ENCODE measurements around the gene PTPRU. TPM values are rescaled to one million over a fixed set of nuclear protein-coding genes. Genes with fewer than 3 reads are reported as not detected.

The PTPRU gene
- total RNA-seq, 1 experiment from 2014 or later, result 45.5 TPM

GRCh38 chr1:29361686-29362085 lies 125.4 kb downstream of the PTPRU start:
- no peak overlapping the region for H4K8ac ChIP-seq (replicated peaks; ENCODE audit: insufficient read length, low read depth, low read length)
- no peak overlapping the region for H2BK12ac ChIP-seq (ENCODE audit: insufficient read length, low read depth, low read length)
- no peaks in the 10 kb centered on the region for H3K79me2 ChIP-seq (ENCODE audit: insufficient read depth, low read length)
- no peaks in the 10 kb centered on the region for H3K9me3 ChIP-seq (ENCODE audit: control insufficient read depth, low read depth, low read length)
- H3K4me2 ChIP-seq (ENCODE audit: insufficient read depth, insufficient read length, low read length), result no peak overlapping the region
- no peak overlapping the region for H3K23ac ChIP-seq (ENCODE audit: insufficient read length, low read depth, low read length)
- Mint-ChIP-seq H3K27ac (0 out of 7 replicates have a peak overlapping the region, but pooled peaks of 1 of the 3 experiments have one; percentile 1), H3K36me3 (ENCODE audit: insufficient read depth in 1 of 3, low read depth in 3 of 3) (no peaks in the 10 kb centered on the region), H3K27me3 (ENCODE audit: low read depth) (peaks cover 5% of the 10 kb centered on the region), H3K4me1 (peaks cover 28 to 30% of the 10 kb centered on the region in 2 experiments), H3K4me3 (no peak overlapping the region), H3K9me3 (no peaks in the 10 kb centered on the region)
- H2AK5ac ChIP-seq (ENCODE audit: insufficient read length, low read length), result no peak overlapping the region
- H3K4me1 ChIP-seq (ENCODE audit: insufficient read depth, low read length), result no peaks in the 10 kb centered on the region
- H3K18ac ChIP-seq (ENCODE audit: insufficient read length, low read depth, low read length), result no peak overlapping the region
- H2BK15ac ChIP-seq (ENCODE audit: low read depth, low read length), result no peak overlapping the region
- no peak overlapping the region for H3K56ac ChIP-seq (ENCODE audit: insufficient read length, low read depth, low read length)
- H3K4ac ChIP-seq (ENCODE audit: low read depth, low read length), result no peak overlapping the region
- H4K5ac ChIP-seq (ENCODE audit: insufficient read length, low read depth, low read length), result no peak overlapping the region
- peaks cover 3% of the 10 kb centered on the region for H3K23me2 ChIP-seq (ENCODE audit: insufficient read length, low read depth, low read length, poor library complexity, severe bottlenecking)
- H3K27ac ChIP-seq (ENCODE audit: insufficient read length, low read depth, low read length), result no peak overlapping the region
- no CpG with 5 or more reads among the region's 6 CpGs for WGBS (ENCODE audit: extremely low coverage, insufficient read length, low lambda C conversion rate)
- H2AFZ ChIP-seq (ENCODE audit: low read length), result no peak overlapping the region
- H3K9ac ChIP-seq (ENCODE audit: extremely low read depth, insufficient read length, low read length), result no peak overlapping the region
- no peak overlapping the region for H3T11ph ChIP-seq (ENCODE audit: low read length)
- peak; percentile 4 for DNase-seq
- no peaks in the 10 kb centered on the region for H4K20me1 ChIP-seq (ENCODE audit: control insufficient read depth, insufficient read depth, insufficient read length)
- no peak overlapping the region for H4K91ac ChIP-seq (ENCODE audit: insufficient read length, low read depth, low read length)
- no peak overlapping the region for H2BK20ac ChIP-seq (ENCODE audit: low read depth, low read length, poor library complexity, severe bottlenecking)
- H3K27me3 ChIP-seq (ENCODE audit: insufficient read depth, low read length), result no peaks in the 10 kb centered on the region
- no peaks in the 10 kb centered on the region for H3K79me1 ChIP-seq (ENCODE audit: insufficient read depth, low read depth, low read length, poor library complexity, severe bottlenecking)
- no peak overlapping the region for H2BK120ac ChIP-seq (ENCODE audit: low read depth, low read length, poor library complexity, severe bottlenecking)
- no peak overlapping the region for H2BK5ac ChIP-seq (ENCODE audit: insufficient read length, low read length)
- H3K14ac ChIP-seq (ENCODE audit: insufficient read depth, low read length), result peak overlapping the region; percentile 5; the same call in 1 of the 2 replicates
- TF ChIP-seq, protein P1, sequence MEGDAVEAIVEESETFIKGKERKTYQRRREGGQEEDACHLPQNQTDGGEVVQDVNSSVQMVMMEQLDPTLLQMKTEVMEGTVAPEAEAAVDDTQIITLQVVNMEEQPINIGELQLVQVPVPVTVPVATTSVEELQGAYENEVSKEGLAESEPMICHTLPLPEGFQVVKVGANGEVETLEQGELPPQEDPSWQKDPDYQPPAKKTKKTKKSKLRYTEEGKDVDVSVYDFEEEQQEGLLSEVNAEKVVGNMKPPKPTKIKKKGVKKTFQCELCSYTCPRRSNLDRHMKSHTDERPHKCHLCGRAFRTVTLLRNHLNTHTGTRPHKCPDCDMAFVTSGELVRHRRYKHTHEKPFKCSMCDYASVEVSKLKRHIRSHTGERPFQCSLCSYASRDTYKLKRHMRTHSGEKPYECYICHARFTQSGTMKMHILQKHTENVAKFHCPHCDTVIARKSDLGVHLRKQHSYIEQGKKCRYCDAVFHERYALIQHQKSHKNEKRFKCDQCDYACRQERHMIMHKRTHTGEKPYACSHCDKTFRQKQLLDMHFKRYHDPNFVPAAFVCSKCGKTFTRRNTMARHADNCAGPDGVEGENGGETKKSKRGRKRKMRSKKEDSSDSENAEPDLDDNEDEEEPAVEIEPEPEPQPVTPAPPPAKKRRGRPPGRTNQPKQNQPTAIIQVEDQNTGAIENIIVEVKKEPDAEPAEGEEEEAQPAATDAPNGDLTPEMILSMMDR (conservative IDR thresholded peaks at IDR 0.05), result no peak

Data from H9 (cell line).